Smooth muscle cell (in vitro differentiated cells): ENCODE data around the gene ZMYND8. TPM values are rescaled to one million over a fixed set of nuclear protein-coding genes. Genes with fewer than 3 reads are reported as not detected.

Source experiments
- DNase-seq: peaks from one replicate; lab custom pipeline; 2025; ENCODE audit not compliant: unreplicated experiment; lab: John Stamatoyannopoulos, UW
- H2AFZ ChIP-seq: fragments of 200-600 bp; sonication (generic); 2 replicates; pipeline ENCODE4 v1.6.0; 2016; ENCODE audit warnings: antibody characterized with exemption, low read depth, mild to moderate bottlenecking
- H3F3A ChIP-seq: fragments of 200-600 bp; sonication (generic); 2 replicates; pipeline ENCODE4 v1.6.0; 2017; ENCODE audit warnings: antibody characterized with exemption, low read depth
- H3K27ac ChIP-seq: fragments of 200-600 bp; sonication (generic); 2 replicates; pipeline ENCODE4 v1.5.1; 2016; ENCODE audit warnings: low read depth, mild to moderate bottlenecking
- H3K27me3 ChIP-seq: fragments of 200-600 bp; sonication (generic); 2 replicates; pipeline ENCODE4 v1.6.1; 2016; ENCODE audit warnings: low read depth, mild to moderate bottlenecking
- H3K36me3 ChIP-seq: fragments of 200-600 bp; sonication (generic); 2 replicates; pipeline ENCODE4 v1.5.1; 2016; ENCODE audit warnings: low read depth
- H3K4me1 ChIP-seq: fragments of 200-600 bp; sonication (generic); 2 replicates; pipeline ENCODE4 v1.5.1; 2016; ENCODE audit warnings: low read depth
- H3K4me2 ChIP-seq: fragments of 200-600 bp; sonication (generic); 2 replicates; pipeline ENCODE4 v1.6.0; 2016; ENCODE audit warnings: mild to moderate bottlenecking
- H3K4me3 ChIP-seq: fragments of 200-600 bp; sonication (generic); 2 replicates; pipeline ENCODE4 v1.5.1; 2016; ENCODE audit warnings: mild to moderate bottlenecking
- H3K79me2 ChIP-seq: fragments of 200-600 bp; sonication (generic); 2 replicates; pipeline ENCODE4 v1.6.0; 2016; ENCODE audit warnings: low read depth, mild to moderate bottlenecking
- H3K9ac ChIP-seq: fragments of 200-600 bp; sonication (generic); 2 replicates; pipeline ENCODE4 v1.6.0; 2016; ENCODE audit warnings: low read depth
- H3K9me3 ChIP-seq: fragments of 200-600 bp; sonication (generic); replicated peaks from 2 replicates; pipeline ENCODE4 v1.5.1; 2016; ENCODE audit warnings: low read depth
- H4K20me1 ChIP-seq: fragments of 200-600 bp; sonication (generic); 2 replicates; pipeline ENCODE4 v1.6.0; 2016; ENCODE audit warnings: low read depth
- WGBS: methylation state at CpG from one replicate; pipeline ENCODE4 v1.1.7; 2016; ENCODE audit warnings: low lambda C conversion rate; 5-methylcytosine and 5-hydroxymethylcytosine counted together
- polyA plus RNA-seq: library from polyadenylated mRNA; unstranded; fragments of >200 nt; fragmentation: Nextera tagmentation; extraction: Ambion mirVana; gene quantifications from 2 replicates; pipeline ENCODE4 v1.2.1, GENCODE V29; 2016
- total RNA-seq: library from RNA; depleted of rRNA; stranded (reverse); fragments of >200 nt; gene quantifications from 2 replicates; pipeline ENCODE4 v1.2.3, GENCODE V29; 2014
- TF ChIP-seq, protein P1 (sequence below): fragments of 200-600 bp; sonication (generic); IDR thresholded peaks from 2 replicates; pipeline ENCODE4 v1.5.1; 2017; ENCODE audit warnings: borderline replicate concordance, mild to moderate bottlenecking, antibody characterized with exemption; ENCODE audit not compliant: insufficient read depth, poor library complexity, severe bottlenecking

ZMYND8 gene
- total and polyA plus RNA-seq, 2 experiments from 2014 or later, result 15.2 to 24.1 TPM

DNA sequence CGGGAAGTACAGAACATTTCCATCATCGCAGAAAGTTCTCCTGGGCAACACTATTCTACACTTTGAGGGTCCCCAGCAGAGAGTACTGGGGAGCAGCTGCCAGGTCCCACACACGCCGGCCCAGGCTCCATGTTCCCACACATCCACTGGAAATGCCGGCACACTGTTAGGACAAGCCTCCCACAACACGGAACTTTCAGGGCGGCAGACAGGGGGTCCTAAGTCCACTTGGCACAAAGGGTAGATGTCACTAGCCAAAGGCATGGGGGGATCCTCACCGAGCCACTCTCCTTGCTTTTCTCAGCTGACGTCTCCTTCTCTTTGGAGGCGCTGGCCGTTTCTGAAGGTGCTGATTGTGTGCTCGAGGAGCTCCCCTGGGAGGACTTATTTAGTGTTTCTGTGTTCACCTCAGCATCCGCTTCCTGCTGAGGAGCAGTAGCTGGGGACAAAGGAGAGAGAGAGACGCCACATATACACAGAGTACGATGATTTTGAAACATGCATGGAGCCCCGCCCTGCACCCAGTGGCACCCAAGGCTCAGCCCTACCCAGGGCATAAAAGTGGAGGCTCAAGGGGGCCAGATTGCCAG lies 135.4 kb downstream of the ZMYND8 start:
- 95% methylated on average over 16 of the region's 16 CpGs for WGBS
- no peaks in the 10 kb centered on the region for H3K4me1 ChIP-seq
- no peaks in the 10 kb centered on the region for H3K27me3 ChIP-seq
- H3K9ac ChIP-seq, result no peak overlapping the region
- peaks cover under 1% of the 10 kb centered on the region for H3K79me2 ChIP-seq
- no peaks in the 10 kb centered on the region for H3F3A ChIP-seq
- DNase-seq, result no peak
- H3K4me3 ChIP-seq, result no peak overlapping the region
- no peak overlapping the region for H3K27ac ChIP-seq
- H4K20me1 ChIP-seq, result peaks cover 12% of the 10 kb centered on the region
- H3K9me3 ChIP-seq, result no peaks in the 10 kb centered on the region
- TF ChIP-seq, protein P1, sequence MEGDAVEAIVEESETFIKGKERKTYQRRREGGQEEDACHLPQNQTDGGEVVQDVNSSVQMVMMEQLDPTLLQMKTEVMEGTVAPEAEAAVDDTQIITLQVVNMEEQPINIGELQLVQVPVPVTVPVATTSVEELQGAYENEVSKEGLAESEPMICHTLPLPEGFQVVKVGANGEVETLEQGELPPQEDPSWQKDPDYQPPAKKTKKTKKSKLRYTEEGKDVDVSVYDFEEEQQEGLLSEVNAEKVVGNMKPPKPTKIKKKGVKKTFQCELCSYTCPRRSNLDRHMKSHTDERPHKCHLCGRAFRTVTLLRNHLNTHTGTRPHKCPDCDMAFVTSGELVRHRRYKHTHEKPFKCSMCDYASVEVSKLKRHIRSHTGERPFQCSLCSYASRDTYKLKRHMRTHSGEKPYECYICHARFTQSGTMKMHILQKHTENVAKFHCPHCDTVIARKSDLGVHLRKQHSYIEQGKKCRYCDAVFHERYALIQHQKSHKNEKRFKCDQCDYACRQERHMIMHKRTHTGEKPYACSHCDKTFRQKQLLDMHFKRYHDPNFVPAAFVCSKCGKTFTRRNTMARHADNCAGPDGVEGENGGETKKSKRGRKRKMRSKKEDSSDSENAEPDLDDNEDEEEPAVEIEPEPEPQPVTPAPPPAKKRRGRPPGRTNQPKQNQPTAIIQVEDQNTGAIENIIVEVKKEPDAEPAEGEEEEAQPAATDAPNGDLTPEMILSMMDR, result no peak
- H3K4me2 ChIP-seq, result no peak overlapping the region
- no peak overlapping the region for H2AFZ ChIP-seq
- peaks cover 9% of the 10 kb centered on the region for H3K36me3 ChIP-seq

DNA sequence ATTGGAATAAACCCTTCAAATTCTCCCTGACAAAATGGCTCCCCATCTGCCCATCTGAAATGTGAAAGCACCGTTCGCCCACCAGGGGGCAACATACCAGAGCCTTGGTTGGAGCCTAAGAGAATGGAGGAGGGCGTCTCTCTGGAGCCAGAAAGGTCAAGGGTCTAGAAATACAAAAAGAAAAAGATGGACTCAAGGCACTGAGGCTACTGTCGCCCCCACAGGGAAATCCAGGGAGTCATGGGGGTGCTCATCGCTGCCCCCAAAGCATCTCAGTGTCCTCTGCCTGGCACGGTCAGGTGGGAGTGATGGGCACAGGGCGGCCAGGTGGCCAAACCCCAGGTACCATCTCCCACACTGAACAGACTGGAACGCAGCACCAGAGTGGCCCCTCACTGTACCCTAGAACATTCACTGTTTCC lies 136.3 kb downstream of the ZMYND8 start:
- TF ChIP-seq, protein P1, result peak; percentile 70

DNA sequence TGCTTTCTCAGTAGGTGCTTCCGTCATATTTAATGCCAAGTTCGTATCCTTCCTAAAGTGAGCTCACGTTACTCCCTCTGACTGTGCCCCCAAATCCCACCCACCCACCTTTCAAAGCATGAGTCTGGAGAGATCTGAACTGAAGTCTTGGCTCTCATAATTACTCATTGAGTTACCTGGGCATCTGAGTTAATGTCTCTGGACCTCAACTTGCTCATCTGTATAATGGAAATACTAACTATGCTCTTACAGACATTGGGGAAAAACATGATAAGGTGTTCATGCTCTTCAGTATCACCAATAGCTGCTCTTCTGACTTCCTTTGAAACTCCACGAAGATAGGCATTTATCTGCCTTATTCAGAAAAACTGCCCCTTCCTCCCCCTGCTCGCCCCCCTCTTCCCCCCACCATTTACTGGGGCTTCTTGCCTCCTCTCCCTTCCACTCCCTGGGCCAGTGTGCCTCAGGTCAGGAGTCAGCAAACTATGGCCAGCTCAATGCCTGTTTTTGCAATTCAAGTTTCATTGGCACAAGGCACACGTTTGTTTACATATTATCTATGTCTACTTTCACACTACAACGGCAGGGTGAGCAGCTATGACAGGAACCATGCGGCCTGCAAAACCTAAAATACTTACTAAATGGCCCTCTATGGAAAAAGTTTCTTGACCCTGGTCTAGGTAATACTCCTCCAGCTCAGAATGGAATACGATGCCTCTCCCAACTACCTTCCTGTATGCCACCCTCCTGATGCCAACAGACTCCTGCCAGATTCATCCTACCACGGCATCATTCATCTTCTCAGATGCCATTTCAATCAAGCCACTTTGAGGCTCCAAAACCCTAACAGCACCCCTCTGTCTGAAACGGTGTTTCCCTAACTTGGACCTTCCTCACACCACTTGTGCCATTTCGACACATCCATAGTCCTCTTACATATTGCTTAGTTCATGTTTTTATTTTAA lies 138.7 kb downstream of the ZMYND8 start:
- H3K27me3 ChIP-seq, result no peaks in the 10 kb centered on the region
- peaks cover 6% of the 10 kb centered on the region for H3K79me2 ChIP-seq
- peaks cover 35% of the 10 kb centered on the region for H4K20me1 ChIP-seq
- WGBS, result 96% methylated on average over 11 of the region's 12 CpGs
- peaks cover 9% of the 10 kb centered on the region for H3K36me3 ChIP-seq
- no peaks in the 10 kb centered on the region for H3F3A ChIP-seq
- H3K4me2 ChIP-seq, result no peak overlapping the region
- no peak overlapping the region for H3K4me3 ChIP-seq
- H3K9ac ChIP-seq, result no peak overlapping the region
- no peak for DNase-seq
- H3K27ac ChIP-seq, result no peak overlapping the region
- H3K4me1 ChIP-seq, result no peaks in the 10 kb centered on the region
- no peaks in the 10 kb centered on the region for H3K9me3 ChIP-seq
- no peak overlapping the region for H2AFZ ChIP-seq
- TF ChIP-seq, protein P1, result no peak

More for the DNA sequence above, 136.3 kb downstream of the ZMYND8 start:
- H3K4me3 ChIP-seq, result no peak overlapping the region
- peaks cover 21% of the 10 kb centered on the region for H4K20me1 ChIP-seq
- no peaks in the 10 kb centered on the region for H3K9me3 ChIP-seq
- no peak for DNase-seq
- no peaks in the 10 kb centered on the region for H3K4me1 ChIP-seq
- no peak overlapping the region for H3K27ac ChIP-seq
- 96% methylated on average over 8 of the region's 8 CpGs for WGBS
- H3K9ac ChIP-seq, result no peak overlapping the region
- peaks cover 3% of the 10 kb centered on the region for H3K79me2 ChIP-seq
- H3K27me3 ChIP-seq, result no peaks in the 10 kb centered on the region
- no peaks in the 10 kb centered on the region for H3F3A ChIP-seq
- H3K4me2 ChIP-seq, result no peak overlapping the region
- H3K36me3 ChIP-seq, result peaks cover 9% of the 10 kb centered on the region
- H2AFZ ChIP-seq, result no peak overlapping the region
